ENCODE results near the gene KRT82.

GRCh38 chr12:52350786-52351185 lies 55.3 kb downstream of the KRT82 start:
- TF ChIP-seq FOXM1 (IDR thresholded peaks at IDR 0.05; ENCODE audit: borderline replicate concordance), result no peak
- no peak for TF ChIP-seq TARDBP (IDR thresholded peaks at IDR 0.05)
- TF ChIP-seq ARNT (IDR thresholded peaks at IDR 0.05), result no peak
